ENCODE results near the gene TDRD6. TPM values are rescaled to one million over a fixed set of nuclear protein-coding genes. Genes with fewer than 3 reads are reported as not detected.

Gene TDRD6
- total RNA-seq, 1 experiment from 2014 or later = not detected

DNA sequence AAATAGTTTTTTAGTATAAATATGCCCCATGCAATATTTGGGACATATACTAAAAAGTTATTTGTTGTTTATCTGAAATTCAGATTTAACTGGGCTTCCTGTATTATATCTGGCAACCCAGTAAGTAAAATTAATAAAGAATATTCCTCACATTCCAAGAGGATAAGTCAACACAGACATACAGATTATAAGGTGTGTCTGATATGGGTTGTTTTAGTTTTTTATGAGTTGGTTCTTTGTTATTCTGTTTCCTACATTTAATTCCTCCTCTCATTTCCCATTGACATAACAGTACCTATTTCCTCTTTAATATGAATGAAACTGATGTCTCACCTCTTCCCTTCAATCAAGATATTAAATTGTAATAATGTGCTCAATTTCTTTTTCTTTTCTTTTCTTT, 49.2 kb downstream of the TDRD6 start:
- Histone ChIP-seq H3K27ac (ENCODE audit: low read depth, low read length, poor library complexity, severe bottlenecking) (no peak overlapping the region), H3K4me1 (ENCODE audit: insufficient read depth, low read length, poor library complexity, severe bottlenecking) (no peaks in the 10 kb centered on the region), H3K36me3 (ENCODE audit: insufficient read depth, low read length, poor library complexity, severe bottlenecking) (no peaks in the 10 kb centered on the region), H3K27me3 (replicated peaks; ENCODE audit: insufficient read depth, low read depth, low read length, poor library complexity) (peaks cover 74% of the 10 kb centered on the region), H3K4me3 (ENCODE audit: low read depth, low read length, poor library complexity, severe bottlenecking) (no peak overlapping the region), H3K9me3 (ENCODE audit: low read depth, low read length, poor library complexity, severe bottlenecking) (no peaks in the 10 kb centered on the region)
- intact Hi-C loops (cut with micrococcal nuclease; ENCODE audit: unreplicated experiment) = no loop called here
- TF ChIP-seq, protein P1, sequence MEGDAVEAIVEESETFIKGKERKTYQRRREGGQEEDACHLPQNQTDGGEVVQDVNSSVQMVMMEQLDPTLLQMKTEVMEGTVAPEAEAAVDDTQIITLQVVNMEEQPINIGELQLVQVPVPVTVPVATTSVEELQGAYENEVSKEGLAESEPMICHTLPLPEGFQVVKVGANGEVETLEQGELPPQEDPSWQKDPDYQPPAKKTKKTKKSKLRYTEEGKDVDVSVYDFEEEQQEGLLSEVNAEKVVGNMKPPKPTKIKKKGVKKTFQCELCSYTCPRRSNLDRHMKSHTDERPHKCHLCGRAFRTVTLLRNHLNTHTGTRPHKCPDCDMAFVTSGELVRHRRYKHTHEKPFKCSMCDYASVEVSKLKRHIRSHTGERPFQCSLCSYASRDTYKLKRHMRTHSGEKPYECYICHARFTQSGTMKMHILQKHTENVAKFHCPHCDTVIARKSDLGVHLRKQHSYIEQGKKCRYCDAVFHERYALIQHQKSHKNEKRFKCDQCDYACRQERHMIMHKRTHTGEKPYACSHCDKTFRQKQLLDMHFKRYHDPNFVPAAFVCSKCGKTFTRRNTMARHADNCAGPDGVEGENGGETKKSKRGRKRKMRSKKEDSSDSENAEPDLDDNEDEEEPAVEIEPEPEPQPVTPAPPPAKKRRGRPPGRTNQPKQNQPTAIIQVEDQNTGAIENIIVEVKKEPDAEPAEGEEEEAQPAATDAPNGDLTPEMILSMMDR (conservative IDR thresholded peaks at IDR 0.05; ENCODE audit: low read depth, low read length) = no peak
- no peak for TF ChIP-seq EZH2 (IDR thresholded peaks at IDR 0.05; ENCODE audit: borderline replicate concordance, low read depth, low read length, poor library complexity, severe bottlenecking)
- POLR2A ChIA-PET (ENCODE audit: low non-redundant PET) = no interaction called here
- no TSS peak for BruUV-seq (replicated peaks)
- DNase-seq (ENCODE audit: low spot score) = no peak
- CTCF ChIA-PET = no interaction called here

DNA sequence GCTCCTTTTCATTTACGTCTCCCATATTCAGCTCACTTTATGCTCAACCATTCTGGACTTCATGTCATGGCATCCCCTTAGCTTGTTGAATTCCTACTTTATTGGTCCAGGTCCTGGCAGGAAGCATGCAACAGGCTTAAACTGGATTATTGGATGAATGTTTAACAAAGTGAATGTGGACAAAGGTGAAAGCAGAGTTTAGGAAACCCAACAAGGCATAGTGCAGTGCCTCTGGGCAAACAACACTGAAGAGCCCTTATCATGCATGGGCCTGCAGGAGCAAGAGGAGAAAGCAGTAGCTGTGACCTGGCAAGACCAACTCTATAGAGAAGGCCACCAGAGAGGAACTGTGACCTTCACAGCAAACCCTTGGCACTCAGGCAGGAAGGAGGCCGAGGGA, 53.8 kb downstream of the TDRD6 start:
- no peaks in the 10 kb centered on the region for H3K4me1 ChIP-seq (ENCODE audit: insufficient read depth, low read length, poor library complexity, severe bottlenecking)
- H3K9me3 ChIP-seq (ENCODE audit: low read depth, low read length, poor library complexity, severe bottlenecking) = no peaks in the 10 kb centered on the region
- H3K36me3 ChIP-seq (ENCODE audit: insufficient read depth, low read length, poor library complexity, severe bottlenecking) = no peaks in the 10 kb centered on the region
- TF ChIP-seq, protein P1 (conservative IDR thresholded peaks at IDR 0.05; ENCODE audit: low read depth, low read length) = no peak
- no peak for TF ChIP-seq EZH2 (IDR thresholded peaks at IDR 0.05; ENCODE audit: borderline replicate concordance, low read depth, low read length, poor library complexity, severe bottlenecking)
- no peak overlapping the region for H3K27ac ChIP-seq (ENCODE audit: low read depth, low read length, poor library complexity, severe bottlenecking)
- no peak for DNase-seq (ENCODE audit: low spot score)
- ChIA-PET CTCF (no interaction called here), POLR2A (ENCODE audit: low non-redundant PET) (no interaction called here)
- no TSS peak for BruUV-seq (replicated peaks)
- intact Hi-C loops (cut with micrococcal nuclease; ENCODE audit: unreplicated experiment) = no loop called here
- H3K4me3 ChIP-seq (ENCODE audit: low read depth, low read length, poor library complexity, severe bottlenecking) = no peak overlapping the region
- H3K27me3 ChIP-seq (replicated peaks; ENCODE audit: insufficient read depth, low read depth, low read length, poor library complexity) = peaks cover 29% of the 10 kb centered on the region

GRCh38 chr6:46741910-46742309, 54.2 kb downstream of the TDRD6 start:
- Histone ChIP-seq H3K4me1 (ENCODE audit: insufficient read depth, low read length, poor library complexity, severe bottlenecking) (no peaks in the 10 kb centered on the region), H3K4me3 (ENCODE audit: low read depth, low read length, poor library complexity, severe bottlenecking) (no peak overlapping the region), H3K36me3 (ENCODE audit: insufficient read depth, low read length, poor library complexity, severe bottlenecking) (no peaks in the 10 kb centered on the region), H3K27me3 (replicated peaks; ENCODE audit: insufficient read depth, low read depth, low read length, poor library complexity) (peaks cover 24% of the 10 kb centered on the region), H3K27ac (ENCODE audit: low read depth, low read length, poor library complexity, severe bottlenecking) (no peak overlapping the region), H3K9me3 (ENCODE audit: low read depth, low read length, poor library complexity, severe bottlenecking) (no peaks in the 10 kb centered on the region)
- ChIA-PET POLR2A (ENCODE audit: low non-redundant PET) (no interaction called here), CTCF (no interaction called here)
- intact Hi-C loops (cut with micrococcal nuclease; ENCODE audit: unreplicated experiment) = no loop called here
- DNase-seq (ENCODE audit: low spot score) = no peak
- no TSS peak for BruUV-seq (replicated peaks)
- TF ChIP-seq, protein P1 (conservative IDR thresholded peaks at IDR 0.05; ENCODE audit: low read depth, low read length) = no peak

Data from A673 (cell line).